Liver (tissue), 9 donors: ENCODE data around the gene COX7A1. TPM values are rescaled to one million over a fixed set of nuclear protein-coding genes. Genes with fewer than 3 reads are reported as not detected.

ENCODE experiments used
- DNase-seq: peaks from one replicate; pipeline ENCODE4 v3.0.0-alpha.2; 2017; ENCODE audit warnings: low spot score
- H3K27ac ChIP-seq, 2 donors: one replicate each; pipeline ENCODE4 v1.7.0; 2013; ENCODE audit warnings: inconsistent platforms in 2 of 2, low read length in 2 of 2, control low read depth in 1 of 2, low read depth in 1 of 2, mild to moderate bottlenecking in 1 of 2
- H3K27me3 ChIP-seq, 4 donors: one replicate each; pipeline versions ENCODE4 v1.6.1 to v1.7.0; 2013; ENCODE audit warnings: low read length in 3 of 4, inconsistent platforms in 1 of 4, mild to moderate bottlenecking in 1 of 4, moderate library complexity in 1 of 4; ENCODE audit not compliant: control insufficient read depth in 4 of 4, insufficient read depth in 4 of 4
- H3K36me3 ChIP-seq, 4 donors: one replicate each; pipeline versions ENCODE4 v1.6.1 to v1.7.0; 2013; ENCODE audit warnings: low read length in 3 of 4, mild to moderate bottlenecking in 3 of 4, low read depth in 1 of 4, moderate library complexity in 1 of 4; ENCODE audit not compliant: control insufficient read depth in 4 of 4, insufficient read depth in 3 of 4
- H3K4me1 ChIP-seq, 4 donors: one replicate each; pipeline versions ENCODE4 v1.6.1 to v1.7.0; 2013; ENCODE audit warnings: low read length in 3 of 4, mild to moderate bottlenecking in 3 of 4, moderate library complexity in 1 of 4; ENCODE audit not compliant: control insufficient read depth in 4 of 4, insufficient read depth in 4 of 4
- H3K4me3 ChIP-seq, 3 donors: one replicate each; pipeline versions ENCODE4 v1.6.1 to v1.7.0; 2013; ENCODE audit warnings: low read length in 3 of 3, control low read depth in 1 of 3, low read depth in 1 of 3, mild to moderate bottlenecking in 1 of 3
- H3K9ac ChIP-seq, 2 donors: one replicate each; pipeline ENCODE4 v1.7.0; 2013; ENCODE audit warnings: low read length in 2 of 2, mild to moderate bottlenecking in 2 of 2, moderate library complexity in 2 of 2, control low read depth in 1 of 2, low read depth in 1 of 2
- H3K9me3 ChIP-seq, 4 donors: one replicate each; pipeline versions ENCODE4 v1.6.1 to v1.7.0; 2013; ENCODE audit warnings: low read length in 3 of 4; ENCODE audit not compliant: control insufficient read depth in 4 of 4
- ATF3 ChIP-seq: IDR thresholded peaks from 2 replicates; pipeline ENCODE4 v1.6.1; 2016; ENCODE audit warnings: antibody characterized with exemption
- CTCF ChIP-seq: fragments of 150-350 bp; IDR thresholded peaks from 2 replicates; pipeline ENCODE4 v1.5.1; 2017; ENCODE audit warnings: improper control_type of control experiment, low read depth, low read length; ENCODE audit not compliant: missing input control
- EGR1 ChIP-seq, 2 donors: IDR thresholded peaks; 2 replicates each; pipeline ENCODE4 v1.6.1; 2016 to 2018; ENCODE audit warnings: antibody characterized with exemption in 2 of 2, low read depth in 2 of 2
- FOXA1 ChIP-seq: IDR thresholded peaks from 2 replicates; pipeline ENCODE4 v1.6.1; 2016; ENCODE audit warnings: antibody characterized with exemption
- FOXA2 ChIP-seq: IDR thresholded peaks from 2 replicates; pipeline ENCODE4 v1.6.1; 2016; ENCODE audit warnings: antibody characterized with exemption
- GABPA ChIP-seq, 2 donors: IDR thresholded peaks in 1 of 2; conservative IDR thresholded peaks in 1 of 2; 2 replicates each; pipeline ENCODE4 v1.6.1; 2016; ENCODE audit warnings: antibody characterized with exemption in 2 of 2, mild to moderate bottlenecking in 1 of 2, moderate library complexity in 1 of 2
- HNF4A ChIP-seq, 2 donors: conservative IDR thresholded peaks; 2 replicates each; pipeline ENCODE4 v1.6.1; 2016; ENCODE audit warnings: antibody characterized with exemption in 2 of 2, mild to moderate bottlenecking in 2 of 2
- HNF4G ChIP-seq: IDR thresholded peaks from 2 replicates; pipeline ENCODE4 v1.6.1; 2016; ENCODE audit warnings: antibody characterized with exemption
- JUND ChIP-seq, 2 donors: IDR thresholded peaks; 2 replicates each; pipeline ENCODE4 v1.6.1; 2016; ENCODE audit warnings: antibody characterized with exemption in 2 of 2
- MAX ChIP-seq: IDR thresholded peaks from 2 replicates; pipeline ENCODE4 v1.6.1; 2016; ENCODE audit warnings: antibody characterized with exemption
- NR2F2 ChIP-seq: IDR thresholded peaks from 2 replicates; pipeline ENCODE4 v1.6.1; 2016; ENCODE audit warnings: antibody characterized with exemption
- RAD21 ChIP-seq, 2 donors: IDR thresholded peaks; 2 replicates each; pipeline ENCODE4 v1.6.1; 2016; ENCODE audit warnings: antibody characterized with exemption in 2 of 2, mild to moderate bottlenecking in 2 of 2
- REST ChIP-seq: IDR thresholded peaks from 2 replicates; pipeline ENCODE4 v1.6.1; 2016; ENCODE audit warnings: antibody characterized with exemption, mild to moderate bottlenecking
- RXRA ChIP-seq, 2 donors: IDR thresholded peaks; 2 replicates each; pipeline ENCODE4 v1.6.1; 2017 to 2018; ENCODE audit warnings: antibody characterized with exemption in 2 of 2, mild to moderate bottlenecking in 1 of 2
- SP1 ChIP-seq: IDR thresholded peaks from 2 replicates; pipeline ENCODE4 v1.6.1; 2018; ENCODE audit warnings: antibody characterized with exemption, mild to moderate bottlenecking
- TAF1 ChIP-seq: conservative IDR thresholded peaks from 2 replicates; pipeline ENCODE4 v1.6.1; 2016; ENCODE audit warnings: antibody characterized with exemption, mild to moderate bottlenecking
- YY1 ChIP-seq: IDR thresholded peaks from 2 replicates; pipeline ENCODE4 v1.6.1; 2016; ENCODE audit warnings: antibody characterized with exemption, mild to moderate bottlenecking
- ZBTB33 ChIP-seq: IDR thresholded peaks from 2 replicates; pipeline ENCODE4 v1.6.1; 2016; ENCODE audit warnings: antibody characterized with exemption
- WGBS: extraction: QIAGEN DNeasy Blood & Tissue Kit; methylation state at CpG from one replicate; pipeline ENCODE4 v1.1.7; 2013; 5-methylcytosine and 5-hydroxymethylcytosine counted together
- polyA plus RNA-seq, 2 donors: library from polyadenylated mRNA; stranded (reverse) in 1 of 2; unstranded in 1 of 2; fragments of 200-250 nt in 1 of 2; fragments of >200 nt in 1 of 2; fragmentation: Nextera tagmentation in 1 of 2; extraction: Ambion mirVana in 1 of 2; gene quantifications; one replicate each; pipeline versions ENCODE4 v1.2.1 to v1.2.3, GENCODE V29; 2013 to 2015
- total RNA-seq, 2 donors: library from RNA; depleted of rRNA; stranded (reverse); fragments of >200 nt; gene quantifications; one replicate each; pipeline ENCODE4 v1.2.3, GENCODE V29; 2014
- donor health status: healthy.
- donor health status: healthy.
- donor health status: healthy.
- donor health status: healthy.
- donor health status: healthy.

Gene COX7A1
- total and polyA plus RNA-seq, 4 donors, result 0.17 to 11.4 (median 1.3) TPM

- no peak for TF ChIP-seq ZBTB33
- TF ChIP-seq SP1, result peak; percentile 58
- TF ChIP-seq CTCF, result peak; percentile 17
- peak; percentile 49 for TF ChIP-seq TAF1
- TF ChIP-seq JUND (IDR thresholded peaks at IDR 0.05), result peak; percentile 71 to 93
- no peak for TF ChIP-seq FOXA2
- peak in 1 of 2 donors; percentile 43 for TF ChIP-seq GABPA (IDR thresholded peaks at IDR 0.05 in 1 of 2, conservative IDR thresholded peaks at IDR 0.05 in 1 of 2)
- TF ChIP-seq REST, result peak; percentile 59
- TF ChIP-seq MAX, result no peak
- no peak for TF ChIP-seq FOXA1
- no peak for TF ChIP-seq HNF4G
- peak; percentile 45 for TF ChIP-seq ATF3
- TF ChIP-seq EGR1 (IDR thresholded peaks at IDR 0.05; ENCODE audit: low read depth in 2 of 2), result no peak
- peak in 1 of 2 donors; percentile 8 for TF ChIP-seq RAD21 (IDR thresholded peaks at IDR 0.05)
- TF ChIP-seq HNF4A (conservative IDR thresholded peaks at IDR 0.05), result peak in 1 of 2 donors; percentile 2
- no peak for TF ChIP-seq NR2F2
- TF ChIP-seq YY1, result peak; percentile 52
- TF ChIP-seq RXRA (IDR thresholded peaks at IDR 0.05), result peak in 1 of 2 donors; percentile 29
These were observed 12.6 kb downstream of the COX7A1 start, which contains the start of gene CAPNS1 for GRCh38 chr19:36139473-36140303. TSS of gene CAPNS1 (plus strand) at chr19:36140066. CDS start at chr19:36141012, 946 bp downstream.

More at GRCh38 chr19:36139473-36140303, 12.6 kb downstream of the COX7A1 start, which contains the start of gene CAPNS1:
- WGBS, result under 1% methylated on average over 75 of the region's 75 CpGs
- Histone ChIP-seq H3K27me3 (no peaks in the 10 kb centered on the region), H3K4me1 (peaks cover 4 to 14% (median 8%) of the 10 kb centered on the region in 4 donors), H3K4me3 (peak within 1 kb of the TSS; percentile 92 to 98 (median 93)), H3K27ac (peak within 1 kb of the TSS; percentile 98 to 99), H3K36me3 (peaks cover 6 to 16% (median 9%) of the 10 kb centered on the region in 4 donors), H3K9me3 (no peaks in the 10 kb centered on the region), H3K9ac (peak within 1 kb of the TSS; percentile 98 to 100)
- peak; percentile 97 for DNase-seq
